ENCODE data around the gene ATAD5. TPM values are rescaled to one million over a fixed set of nuclear protein-coding genes. Genes with fewer than 3 reads are reported as not detected.
"Not testable (repeated sequence)": the region's sequence is repeated elsewhere in the genome, so short reads cannot be mapped to it uniquely, and the experiment has no call there.

Gene ATAD5
- polyA plus RNA-seq, 1 experiment: 0.42 TPM

DNA sequence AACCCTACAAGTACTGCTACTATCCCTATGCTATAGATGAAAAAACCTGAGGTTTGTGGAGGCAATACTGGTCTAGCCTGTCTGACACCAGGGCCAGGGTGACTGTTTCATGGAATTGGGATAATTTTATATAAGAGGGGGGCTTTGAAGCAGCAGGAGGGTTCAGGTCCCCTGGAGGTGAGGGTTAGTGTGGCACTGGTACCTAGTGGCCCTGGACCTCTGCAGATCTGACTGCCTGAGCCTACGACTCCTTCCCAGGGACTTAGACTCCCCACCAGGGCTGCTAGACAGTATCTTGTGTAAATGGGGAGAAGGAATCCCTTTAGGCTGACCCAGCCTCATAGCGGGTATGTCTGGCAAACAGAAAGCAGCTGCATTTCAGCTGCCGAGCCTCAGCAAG, 96.8 kb downstream of the ATAD5 start:
- no peak overlapping the region for H3K4me3 ChIP-seq (ENCODE audit: low read depth, low read length)
- ChIA-PET POLR2A (interaction anchor here (0.7 kb wide), 1 partner anchor 1283 kb away, joined by 6 read pairs; no protein-coding TSS in a partner anchor), CTCF (interaction anchor here (1.7 kb wide), 1 partner anchor 11 kb away, joined by 3 read pairs; no protein-coding TSS in a partner anchor)
- TF ChIP-seq, protein P1, sequence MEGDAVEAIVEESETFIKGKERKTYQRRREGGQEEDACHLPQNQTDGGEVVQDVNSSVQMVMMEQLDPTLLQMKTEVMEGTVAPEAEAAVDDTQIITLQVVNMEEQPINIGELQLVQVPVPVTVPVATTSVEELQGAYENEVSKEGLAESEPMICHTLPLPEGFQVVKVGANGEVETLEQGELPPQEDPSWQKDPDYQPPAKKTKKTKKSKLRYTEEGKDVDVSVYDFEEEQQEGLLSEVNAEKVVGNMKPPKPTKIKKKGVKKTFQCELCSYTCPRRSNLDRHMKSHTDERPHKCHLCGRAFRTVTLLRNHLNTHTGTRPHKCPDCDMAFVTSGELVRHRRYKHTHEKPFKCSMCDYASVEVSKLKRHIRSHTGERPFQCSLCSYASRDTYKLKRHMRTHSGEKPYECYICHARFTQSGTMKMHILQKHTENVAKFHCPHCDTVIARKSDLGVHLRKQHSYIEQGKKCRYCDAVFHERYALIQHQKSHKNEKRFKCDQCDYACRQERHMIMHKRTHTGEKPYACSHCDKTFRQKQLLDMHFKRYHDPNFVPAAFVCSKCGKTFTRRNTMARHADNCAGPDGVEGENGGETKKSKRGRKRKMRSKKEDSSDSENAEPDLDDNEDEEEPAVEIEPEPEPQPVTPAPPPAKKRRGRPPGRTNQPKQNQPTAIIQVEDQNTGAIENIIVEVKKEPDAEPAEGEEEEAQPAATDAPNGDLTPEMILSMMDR (IDR thresholded peaks at IDR 0.05; ENCODE audit: insufficient read depth, low read depth, low read length): no peak
- no peaks in the 10 kb centered on the region for H3K36me3 ChIP-seq (ENCODE audit: control insufficient read depth, insufficient read depth, low read length)
- H3K27me3 ChIP-seq (ENCODE audit: control insufficient read depth, insufficient read depth, low read length): peaks cover 1% of the 10 kb centered on the region; the same call in 1 of the 2 replicates
- no peak for DNase-seq (ENCODE audit: low read depth)

DNA sequence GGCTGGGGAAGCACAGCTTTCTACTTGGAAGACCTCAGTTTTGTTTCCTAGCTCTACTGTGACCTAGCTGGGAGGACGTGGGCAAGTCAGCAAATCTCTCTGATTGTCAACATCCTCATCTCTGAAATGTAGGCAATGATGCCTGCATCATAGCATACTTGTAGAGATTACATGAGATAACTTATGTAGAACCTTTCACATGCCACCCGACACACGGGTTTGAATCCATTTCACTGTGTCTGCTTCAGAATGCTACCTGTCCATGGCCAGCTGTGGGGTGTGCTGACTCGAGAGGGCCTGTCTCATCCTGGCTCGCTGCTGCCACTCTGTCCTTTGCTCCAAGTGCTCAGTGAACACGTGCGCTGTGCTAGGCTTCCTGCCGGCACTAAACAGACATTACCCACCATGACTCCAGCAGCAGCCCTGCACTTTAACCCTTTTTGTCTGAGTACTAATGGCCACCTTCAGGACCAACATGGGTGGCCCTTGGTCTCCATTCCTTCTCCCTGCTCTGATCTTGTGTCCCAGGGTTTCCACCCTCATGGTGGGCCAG, 97.4 kb downstream of the ATAD5 start:
- H3K4me3 ChIP-seq (ENCODE audit: low read depth, low read length): no peak overlapping the region
- TF ChIP-seq, protein P1 (IDR thresholded peaks at IDR 0.05; ENCODE audit: insufficient read depth, low read depth, low read length): no peak
- ChIA-PET POLR2A (no interaction called here), CTCF (interaction anchor here (1.7 kb wide), 1 partner anchor 12 kb away, joined by 3 read pairs; no protein-coding TSS in a partner anchor)
- H3K36me3 ChIP-seq (ENCODE audit: control insufficient read depth, insufficient read depth, low read length): no peaks in the 10 kb centered on the region
- H3K27me3 ChIP-seq (ENCODE audit: control insufficient read depth, insufficient read depth, low read length): peaks cover 5% of the 10 kb centered on the region
- DNase-seq (ENCODE audit: low read depth): no peak

DNA sequence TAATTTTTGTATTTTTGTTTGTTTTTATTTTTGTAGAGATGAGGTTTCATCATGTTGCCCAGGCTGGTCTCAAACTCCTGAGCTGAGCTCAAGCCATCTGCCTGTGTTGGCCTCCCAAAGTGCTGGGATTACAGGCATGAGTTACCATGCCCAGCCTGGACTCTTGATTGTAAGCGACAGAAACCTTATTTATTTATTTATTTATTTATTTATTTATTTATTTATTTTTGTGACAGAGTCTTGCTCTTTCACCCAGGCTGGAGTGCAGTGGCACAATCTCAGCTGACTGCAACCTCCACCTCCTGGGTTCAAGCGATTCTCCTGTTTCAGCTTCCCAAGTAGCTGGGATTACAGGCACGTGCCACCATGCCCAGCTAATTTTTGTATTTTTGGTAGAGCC, 98.1 kb downstream of the ATAD5 start:
- POLR2A ChIA-PET: not testable (repeated sequence)

DNA sequence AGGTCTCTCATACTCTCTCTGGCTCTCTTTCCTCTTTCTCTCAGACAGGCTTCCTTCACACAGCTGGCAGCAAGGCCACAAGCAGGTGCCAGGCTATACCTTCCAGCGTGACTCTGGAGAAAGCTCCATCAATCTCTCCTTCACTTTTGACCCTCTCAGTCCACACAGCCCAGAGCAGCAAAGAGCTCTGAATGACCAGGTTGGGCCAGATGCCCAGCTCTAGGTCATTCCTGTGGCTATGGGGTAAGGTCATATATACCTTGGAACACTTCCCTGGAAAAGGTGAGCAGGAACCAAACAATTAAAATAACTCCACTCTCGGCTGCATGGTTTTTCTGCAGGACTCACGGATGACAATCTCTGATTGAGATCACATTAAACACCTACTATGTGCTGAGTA, 98.7 kb downstream of the ATAD5 start:
- TF ChIP-seq, protein P1 (IDR thresholded peaks at IDR 0.05; ENCODE audit: insufficient read depth, low read depth, low read length): no peak
- H3K36me3 ChIP-seq (ENCODE audit: control insufficient read depth, insufficient read depth, low read length): no peaks in the 10 kb centered on the region
- ChIA-PET POLR2A (no interaction called here), CTCF (interaction anchor here (0.6 to 1.0 kb wide), 2 partner anchors 14 to 83 kb away, joined by 3 read pairs; no protein-coding TSS in a partner anchor)
- no peak for DNase-seq (ENCODE audit: low read depth)
- no peak overlapping the region for H3K4me3 ChIP-seq (ENCODE audit: low read depth, low read length)
- H3K27me3 ChIP-seq (ENCODE audit: control insufficient read depth, insufficient read depth, low read length): peaks cover 6% of the 10 kb centered on the region

More for the DNA sequence above, 98.1 kb downstream of the ATAD5 start:
- not testable (repeated sequence) for H3K4me3 ChIP-seq (ENCODE audit: low read depth, low read length); DNase-seq (ENCODE audit: low read depth); H3K36me3 ChIP-seq (ENCODE audit: control insufficient read depth, insufficient read depth, low read length); H3K27me3 ChIP-seq (ENCODE audit: control insufficient read depth, insufficient read depth, low read length)
- CTCF ChIA-PET: interaction anchor here (1.0 kb wide), 1 partner anchor 13 kb away, joined by 3 read pairs; no protein-coding TSS in a partner anchor

DNA sequence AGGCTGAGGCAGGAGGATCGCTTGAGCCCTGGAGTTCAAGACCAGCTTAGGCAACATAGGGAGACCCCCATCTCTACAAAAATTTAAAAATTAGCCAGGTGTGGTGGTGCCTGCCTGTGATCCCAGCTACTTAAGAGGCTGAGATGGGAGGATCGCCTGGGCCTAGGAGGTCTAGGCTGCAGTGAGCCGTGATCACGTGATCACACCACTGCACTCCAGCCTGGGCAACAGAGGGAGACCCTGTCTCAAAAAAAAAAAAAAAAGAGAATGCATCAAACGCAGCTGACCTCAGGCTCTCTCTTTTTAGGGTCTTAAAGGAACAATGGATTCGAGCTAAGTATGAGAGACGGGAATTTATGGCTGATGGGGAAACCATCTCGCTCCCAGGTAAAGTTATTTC, 99.8 kb downstream of the ATAD5 start:
- H3K27me3 ChIP-seq (ENCODE audit: control insufficient read depth, insufficient read depth, low read length); DNase-seq (ENCODE audit: low read depth); H3K4me3 ChIP-seq (ENCODE audit: low read depth, low read length); POLR2A ChIA-PET; H3K36me3 ChIP-seq (ENCODE audit: control insufficient read depth, insufficient read depth, low read length): not testable (repeated sequence)
- CTCF ChIA-PET: interaction anchor here (1.4 kb wide), 1 partner anchor 25 kb away, joined by 3 read pairs; no protein-coding TSS in a partner anchor

DNA sequence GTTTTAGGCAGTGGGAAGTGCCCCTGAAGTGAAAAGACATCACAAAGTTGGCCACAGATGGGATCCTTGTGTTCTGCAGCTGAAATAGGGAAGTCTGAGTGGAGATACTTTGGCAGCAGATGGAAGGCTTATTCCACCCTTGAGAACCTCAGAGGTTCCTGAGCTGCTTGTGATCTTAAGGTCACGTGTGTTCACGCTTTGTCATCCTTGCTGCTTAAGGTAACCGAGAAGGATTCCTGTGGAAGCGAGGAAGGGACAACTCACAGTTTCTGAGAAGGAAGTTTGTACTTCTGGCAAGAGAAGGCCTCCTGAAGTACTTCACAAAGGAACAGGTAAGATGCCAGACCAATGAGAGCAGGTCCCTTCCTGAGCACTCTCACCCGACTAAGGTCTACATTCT, 102.2 kb downstream of the ATAD5 start:
- H3K36me3 ChIP-seq (ENCODE audit: control insufficient read depth, insufficient read depth, low read length): no peaks in the 10 kb centered on the region
- H3K4me3 ChIP-seq (ENCODE audit: low read depth, low read length): no peak overlapping the region
- TF ChIP-seq, protein P1 (IDR thresholded peaks at IDR 0.05; ENCODE audit: insufficient read depth, low read depth, low read length): no peak
- DNase-seq (ENCODE audit: low read depth): no peak
- CTCF ChIA-PET: no interaction called here
- POLR2A ChIA-PET: no interaction called here
- peaks cover 4% of the 10 kb centered on the region; the same call in 1 of the 2 replicates for H3K27me3 ChIP-seq (ENCODE audit: control insufficient read depth, insufficient read depth, low read length)

Data from BJ (cell line).